Brain microvascular endothelial cell (primary cell): Measurements from ENCODE around the gene SARS2.

ENCODE experiments used
- DNase-seq: peaks from one replicate; pipeline ENCODE4 v3.0.0-alpha.2; 2020
- H3K27ac ChIP-seq: fragments of 250-450 bp; sonication (Bioruptor Pico); 2 replicates; pipeline ENCODE4 v1.5.1; 2020; ENCODE audit warnings: mild to moderate bottlenecking, moderate library complexity
- H3K27me3 ChIP-seq: fragments of 250-450 bp; sonication (Bioruptor Pico); replicated peaks from 2 replicates; pipeline ENCODE4 v1.5.1; 2020; ENCODE audit warnings: mild to moderate bottlenecking
- H3K36me3 ChIP-seq: fragments of 250-450 bp; sonication (Bioruptor Pico); replicated peaks from 2 replicates; pipeline ENCODE4 v1.5.1; 2020; ENCODE audit warnings: mild to moderate bottlenecking
- H3K4me3 ChIP-seq: 2 replicates; pipeline ENCODE4 v1.5.1; 2011; ENCODE audit warnings: low read depth, mild to moderate bottlenecking, control low read depth, low read length, moderate library complexity
- in situ Hi-C: cut with HindIII; loops from 2 replicates; pipeline ENCODE4 v1.10.0; 2017; ENCODE audit warnings: low sequenced_read_pairs, low pct_ligation_motif_present
- TF ChIP-seq, protein P1 (sequence below): IDR thresholded peaks from 2 replicates; pipeline ENCODE4 v1.5.1; 2011; ENCODE audit warnings: low read depth, mild to moderate bottlenecking, moderate library complexity, low read length, control low read depth, inconsistent platforms; ENCODE audit errors: missing control alignments

SARS2 gene

GRCh38 chr19:38894968-38895367 lies 35.6 kb downstream of the SARS2 start:
- TF ChIP-seq, protein P1, sequence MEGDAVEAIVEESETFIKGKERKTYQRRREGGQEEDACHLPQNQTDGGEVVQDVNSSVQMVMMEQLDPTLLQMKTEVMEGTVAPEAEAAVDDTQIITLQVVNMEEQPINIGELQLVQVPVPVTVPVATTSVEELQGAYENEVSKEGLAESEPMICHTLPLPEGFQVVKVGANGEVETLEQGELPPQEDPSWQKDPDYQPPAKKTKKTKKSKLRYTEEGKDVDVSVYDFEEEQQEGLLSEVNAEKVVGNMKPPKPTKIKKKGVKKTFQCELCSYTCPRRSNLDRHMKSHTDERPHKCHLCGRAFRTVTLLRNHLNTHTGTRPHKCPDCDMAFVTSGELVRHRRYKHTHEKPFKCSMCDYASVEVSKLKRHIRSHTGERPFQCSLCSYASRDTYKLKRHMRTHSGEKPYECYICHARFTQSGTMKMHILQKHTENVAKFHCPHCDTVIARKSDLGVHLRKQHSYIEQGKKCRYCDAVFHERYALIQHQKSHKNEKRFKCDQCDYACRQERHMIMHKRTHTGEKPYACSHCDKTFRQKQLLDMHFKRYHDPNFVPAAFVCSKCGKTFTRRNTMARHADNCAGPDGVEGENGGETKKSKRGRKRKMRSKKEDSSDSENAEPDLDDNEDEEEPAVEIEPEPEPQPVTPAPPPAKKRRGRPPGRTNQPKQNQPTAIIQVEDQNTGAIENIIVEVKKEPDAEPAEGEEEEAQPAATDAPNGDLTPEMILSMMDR, result no peak
- DNase-seq, result no peak
- no peak overlapping the region for H3K27ac ChIP-seq

DNA sequence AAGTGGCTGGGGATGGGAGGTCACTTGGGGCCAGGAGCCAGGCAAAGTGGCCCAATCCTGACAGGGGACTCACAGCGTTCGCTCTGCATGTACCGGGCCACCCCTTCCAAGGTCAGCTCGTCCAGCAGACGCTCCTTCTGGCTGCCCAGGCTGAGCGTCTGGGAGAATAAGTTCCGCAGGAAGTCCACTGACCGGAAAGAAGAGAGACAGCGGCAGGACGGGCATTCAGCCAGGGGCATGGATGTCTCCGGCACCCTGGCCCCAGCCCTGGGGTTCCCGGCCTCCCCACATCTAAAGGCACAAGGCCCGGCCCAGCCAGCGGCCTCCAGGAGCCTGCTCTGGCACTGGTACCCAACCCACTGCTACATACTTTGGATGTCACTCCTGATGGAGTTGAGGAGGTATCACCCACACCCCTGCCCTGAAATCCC lies 37.2 kb downstream of the SARS2 start:
- Histone ChIP-seq H3K27me3 (no peaks in the 10 kb centered on the region), H3K4me3 (no peak overlapping the region), H3K27ac (no peak overlapping the region), H3K36me3 (peaks cover 13% of the 10 kb centered on the region)
- TF ChIP-seq, protein P1, result no peak
- no peak for DNase-seq
- in situ Hi-C loops, result no loop called here

More at GRCh38 chr19:38894968-38895367, 35.6 kb downstream of the SARS2 start:
- Histone ChIP-seq H3K36me3 (no peaks in the 10 kb centered on the region), H3K4me3 (no peak overlapping the region), H3K27me3 (no peaks in the 10 kb centered on the region)
- in situ Hi-C loops, result no loop called here

DNA sequence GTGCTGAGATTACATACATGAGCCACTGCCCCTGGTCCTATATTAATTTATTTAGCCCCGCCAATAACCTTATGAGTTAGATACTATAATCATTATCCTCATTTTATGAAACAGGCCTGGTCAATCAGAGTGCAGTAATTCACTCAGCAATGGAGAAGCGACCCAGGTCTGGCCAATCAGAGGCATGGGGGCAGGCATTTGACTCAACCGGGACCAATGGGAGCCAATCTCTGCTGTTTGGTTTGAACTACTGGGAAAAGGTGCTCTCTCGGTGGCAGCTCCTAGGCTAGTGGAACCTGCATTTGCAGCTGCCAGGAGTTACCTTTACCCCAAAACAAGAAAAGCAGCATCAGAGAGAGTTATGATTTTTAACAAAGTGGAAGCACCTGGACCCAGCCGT lies 37.7 kb downstream of the SARS2 start:
- TF ChIP-seq, protein P1, result no peak
- Histone ChIP-seq H3K27ac (no peak overlapping the region), H3K4me3 (no peak overlapping the region), H3K36me3 (peaks cover 14% of the 10 kb centered on the region), H3K27me3 (no peaks in the 10 kb centered on the region)
- DNase-seq, result no peak
- in situ Hi-C loops, result no loop called here

DNA sequence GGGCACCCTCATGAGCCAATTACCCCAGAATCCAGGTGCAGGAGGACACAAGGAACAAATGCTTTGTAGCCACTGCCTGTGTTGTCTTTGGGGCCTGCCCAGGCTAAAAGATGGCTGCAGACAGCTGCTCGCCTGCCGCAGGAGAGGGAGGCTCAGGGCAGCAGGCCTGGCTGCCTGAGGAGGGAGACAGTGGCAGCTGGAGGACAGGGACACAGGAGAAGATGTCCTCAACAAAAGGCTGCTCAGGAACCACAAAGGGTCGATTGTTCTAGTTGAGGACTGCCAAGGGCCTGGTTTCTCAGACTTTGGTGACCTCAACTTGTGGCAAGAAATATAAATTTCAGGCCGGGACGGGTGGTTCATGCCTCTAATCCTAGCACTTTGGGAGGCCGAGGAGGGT lies 38.8 kb downstream of the SARS2 start:
- Histone ChIP-seq H3K36me3 (peaks cover 14% of the 10 kb centered on the region), H3K27me3 (no peaks in the 10 kb centered on the region), H3K27ac (no peak overlapping the region), H3K4me3 (no peak overlapping the region)
- TF ChIP-seq, protein P1, result no peak
- DNase-seq, result no peak
- in situ Hi-C loops, result no loop called here

DNA sequence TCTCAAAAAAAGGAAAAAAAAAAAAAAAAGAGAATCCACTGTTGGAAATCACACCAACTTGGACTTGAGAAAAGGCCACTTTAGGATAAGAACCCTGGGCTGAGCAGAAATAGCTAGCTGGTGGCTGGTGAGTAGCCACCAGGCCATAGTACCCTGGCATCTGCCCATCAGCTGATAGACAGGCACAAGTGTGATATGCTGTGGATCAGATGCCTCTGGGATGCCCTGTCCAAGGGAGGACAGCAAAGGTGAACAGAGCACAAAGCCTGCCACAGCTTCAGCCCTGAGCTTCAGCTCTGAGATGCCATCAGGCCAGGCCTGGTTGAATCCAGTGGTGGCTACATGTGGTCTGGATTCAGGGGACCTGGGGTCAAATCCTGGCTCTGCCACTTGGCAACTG lies 39.9 kb downstream of the SARS2 start:
- H3K27ac ChIP-seq, result no peak overlapping the region
- in situ Hi-C loops, result no loop called here
- TF ChIP-seq, protein P1, result no peak

GRCh38 chr19:38889803-38890202 lies 40.8 kb downstream of the SARS2 start:
- peaks cover 14% of the 10 kb centered on the region for H3K36me3 ChIP-seq
- TF ChIP-seq, protein P1, result no peak
- in situ Hi-C loops, result no loop called here
- DNase-seq, result no peak
- no peak overlapping the region for H3K27ac ChIP-seq
- H3K4me3 ChIP-seq, result no peak overlapping the region
- no peaks in the 10 kb centered on the region for H3K27me3 ChIP-seq

More for the DNA sequence above, 39.9 kb downstream of the SARS2 start:
- Histone ChIP-seq H3K36me3 (peaks cover 14% of the 10 kb centered on the region), H3K27me3 (no peaks in the 10 kb centered on the region), H3K4me3 (no peak overlapping the region)
- no peak for DNase-seq
